Measurements from ENCODE around the gene UBFD1. TPM values are rescaled to one million over a fixed set of nuclear protein-coding genes. Genes with fewer than 3 reads are reported as not detected.
"Not testable (repeated sequence)": the region's sequence is repeated elsewhere in the genome, so short reads cannot be mapped to it uniquely, and the experiment has no call there.

Gene UBFD1
- total RNA-seq, 1 donor, result 32.6 TPM

DNA sequence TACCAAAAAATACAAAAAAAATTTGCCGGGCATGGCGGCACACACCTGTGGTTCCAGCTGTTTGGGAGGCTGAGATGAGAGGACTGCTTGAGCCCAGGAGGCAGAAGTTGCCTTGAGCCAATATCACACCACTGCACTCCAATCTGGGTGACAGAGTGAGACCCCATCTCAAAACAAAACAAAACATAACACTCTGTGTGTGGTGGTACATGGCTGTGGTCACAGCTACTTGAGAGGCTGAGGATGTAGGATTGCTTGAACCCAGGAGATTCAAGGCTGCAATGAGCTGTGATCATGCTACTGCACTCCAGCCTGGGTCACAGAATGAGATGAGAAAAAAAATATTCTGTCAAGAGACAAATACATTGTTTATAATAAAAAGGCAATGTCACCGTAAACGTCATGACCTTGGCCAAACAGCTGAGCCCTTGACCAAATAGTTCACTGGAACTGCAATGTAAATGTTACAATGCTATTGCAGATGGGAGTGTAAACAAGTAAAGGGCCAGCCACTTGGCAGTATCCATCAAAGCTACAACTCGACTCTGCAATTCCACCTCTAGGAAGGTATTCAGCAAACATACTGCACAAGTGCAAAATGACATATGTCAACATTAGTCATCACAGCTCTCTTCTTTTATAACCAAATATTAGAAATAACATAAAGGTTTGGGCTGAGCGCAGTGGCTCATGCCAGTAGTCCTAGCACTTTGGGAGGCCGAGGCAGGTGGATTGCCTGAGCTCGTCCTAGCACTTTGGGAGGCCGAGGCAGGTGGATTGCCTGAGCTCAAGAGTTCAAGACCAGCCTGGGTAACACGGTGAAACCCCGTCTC lies 17.3 kb upstream of the UBFD1 start:
- Histone ChIP-seq H3K9me3 (ENCODE audit: low read depth, low read length) (no peaks in the 10 kb centered on the region), H3K27me3 (ENCODE audit: insufficient read depth, low read length) (no peaks in the 10 kb centered on the region), H3K4me1 (ENCODE audit: insufficient read depth, low read length) (peaks cover 10% of the 10 kb centered on the region), H3K4me3 (ENCODE audit: low read length) (no peak overlapping the region)

DNA sequence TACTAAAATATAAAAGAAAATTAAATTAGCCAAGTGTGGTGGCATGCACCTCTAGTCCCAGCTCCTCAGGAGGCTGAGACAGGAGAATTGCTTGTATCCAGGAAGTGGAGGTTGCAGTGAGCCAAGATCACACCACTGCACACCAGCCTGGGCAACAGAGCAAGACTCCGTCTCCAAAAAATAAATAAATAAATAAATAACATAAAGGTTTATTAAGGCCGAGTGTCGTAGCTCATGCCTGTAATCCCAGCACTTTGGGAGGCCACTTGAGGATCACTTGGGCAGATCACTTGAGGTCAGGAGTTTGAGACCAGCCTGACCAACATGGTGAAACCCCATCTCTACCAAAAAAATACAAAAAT lies 16.7 kb upstream of the UBFD1 start:
- not testable (repeated sequence) for H3K9me3 ChIP-seq (ENCODE audit: low read depth, low read length); H3K4me3 ChIP-seq (ENCODE audit: low read length)

DNA sequence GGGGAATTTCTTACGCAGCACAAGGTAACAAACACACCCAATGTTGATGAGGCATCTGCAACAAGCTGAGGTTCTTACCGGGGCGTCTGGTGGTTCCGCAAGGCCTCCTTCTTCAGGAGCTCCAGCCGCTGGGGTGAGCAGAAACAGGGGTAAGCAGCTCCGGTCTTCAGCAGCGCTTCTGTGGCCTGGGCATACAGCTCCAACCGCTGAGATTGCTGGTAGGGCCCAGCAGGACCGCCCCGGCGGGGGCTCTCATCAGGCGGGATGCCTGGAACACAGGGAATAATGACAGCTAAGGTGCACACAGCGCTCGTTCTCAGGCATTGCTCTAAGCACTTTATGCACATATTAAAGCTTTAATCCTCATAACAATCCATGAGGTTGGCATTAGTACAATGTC lies 13.1 kb upstream of the UBFD1 start:
- H3K4me3 ChIP-seq (ENCODE audit: low read length), result no peak overlapping the region
- no peaks in the 10 kb centered on the region for H3K4me1 ChIP-seq (ENCODE audit: insufficient read depth, low read length)
- H3K9me3 ChIP-seq (ENCODE audit: low read depth, low read length), result no peaks in the 10 kb centered on the region
- no peaks in the 10 kb centered on the region for H3K27me3 ChIP-seq (ENCODE audit: insufficient read depth, low read length)

More for the DNA sequence above, 16.7 kb upstream of the UBFD1 start:
- not testable (repeated sequence) for H3K27me3 ChIP-seq (ENCODE audit: insufficient read depth, low read length); H3K4me1 ChIP-seq (ENCODE audit: insufficient read depth, low read length)

DNA sequence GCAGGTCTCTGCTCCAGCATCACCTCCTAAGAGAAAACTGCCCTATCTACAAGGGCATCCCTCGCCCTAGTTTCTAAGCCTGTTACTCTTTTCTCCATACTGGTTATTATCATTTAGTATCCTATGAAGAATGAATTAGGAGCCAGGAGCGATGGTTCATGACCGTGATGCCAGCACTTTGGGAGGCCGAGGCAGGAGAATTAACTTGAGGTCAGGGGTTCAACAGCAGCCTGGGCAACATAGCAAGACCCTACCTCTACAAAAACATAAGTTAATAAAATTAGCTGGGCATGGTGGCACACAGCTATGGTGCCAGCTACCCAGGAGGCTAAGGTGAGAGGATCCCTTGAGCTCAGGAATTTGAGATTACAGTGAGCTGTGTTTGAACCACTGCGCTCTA lies 7.6 kb upstream of the UBFD1 start:
- Histone ChIP-seq H3K4me3 (ENCODE audit: low read length) (no peak overlapping the region), H3K9me3 (ENCODE audit: low read depth, low read length) (no peaks in the 10 kb centered on the region), H3K4me1 (ENCODE audit: insufficient read depth, low read length) (no peaks in the 10 kb centered on the region), H3K27me3 (ENCODE audit: insufficient read depth, low read length) (no peaks in the 10 kb centered on the region)

DNA sequence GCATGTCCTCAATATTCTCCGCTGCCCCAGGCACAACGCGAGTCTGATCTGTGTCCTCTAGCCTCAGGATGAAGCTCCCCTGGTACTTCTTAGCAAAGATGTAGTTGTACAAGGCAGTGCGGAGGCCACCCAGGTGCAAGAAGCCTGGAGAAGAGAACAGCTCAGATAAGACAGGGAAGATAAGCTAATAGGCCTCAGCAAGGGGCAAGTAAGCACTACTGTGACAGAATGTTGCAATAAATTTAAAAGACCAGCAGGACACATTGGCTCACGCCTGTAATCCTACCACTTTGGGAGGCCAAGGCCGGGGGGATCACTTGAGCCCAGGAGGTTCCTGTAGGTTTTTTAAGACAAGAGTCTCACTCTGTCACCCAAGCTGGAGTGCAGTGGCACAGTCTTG lies 5.4 kb upstream of the UBFD1 start:
- Histone ChIP-seq H3K4me1 (ENCODE audit: insufficient read depth, low read length) (peaks cover 12% of the 10 kb centered on the region), H3K4me3 (ENCODE audit: low read length) (no peak overlapping the region), H3K27me3 (ENCODE audit: insufficient read depth, low read length) (no peaks in the 10 kb centered on the region), H3K9me3 (ENCODE audit: low read depth, low read length) (no peaks in the 10 kb centered on the region)

DNA sequence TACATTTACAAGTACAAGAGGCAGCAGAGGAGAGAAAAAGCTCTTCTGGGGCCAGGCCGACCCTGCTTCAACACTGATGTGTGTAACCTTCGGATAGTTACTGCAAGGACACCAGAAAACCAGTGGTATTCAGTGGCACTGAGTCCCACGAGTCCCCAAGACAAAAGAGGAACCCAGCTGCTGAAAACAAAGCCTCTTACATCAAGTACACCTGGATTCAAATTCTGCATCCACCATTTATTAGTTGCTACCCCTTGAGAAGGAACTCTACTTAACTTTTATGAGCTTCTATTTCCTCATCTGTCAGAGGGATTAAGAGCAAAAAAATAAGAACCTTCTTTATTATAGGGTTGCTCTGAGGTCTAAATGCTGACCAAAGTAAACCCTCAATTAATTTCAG lies 3.0 kb upstream of the UBFD1 start:
- H3K27me3 ChIP-seq (ENCODE audit: insufficient read depth, low read length), result no peaks in the 10 kb centered on the region
- no peak overlapping the region for H3K4me3 ChIP-seq (ENCODE audit: low read length)
- peaks cover 27% of the 10 kb centered on the region for H3K4me1 ChIP-seq (ENCODE audit: insufficient read depth, low read length)
- H3K9me3 ChIP-seq (ENCODE audit: low read depth, low read length), result no peaks in the 10 kb centered on the region

DNA sequence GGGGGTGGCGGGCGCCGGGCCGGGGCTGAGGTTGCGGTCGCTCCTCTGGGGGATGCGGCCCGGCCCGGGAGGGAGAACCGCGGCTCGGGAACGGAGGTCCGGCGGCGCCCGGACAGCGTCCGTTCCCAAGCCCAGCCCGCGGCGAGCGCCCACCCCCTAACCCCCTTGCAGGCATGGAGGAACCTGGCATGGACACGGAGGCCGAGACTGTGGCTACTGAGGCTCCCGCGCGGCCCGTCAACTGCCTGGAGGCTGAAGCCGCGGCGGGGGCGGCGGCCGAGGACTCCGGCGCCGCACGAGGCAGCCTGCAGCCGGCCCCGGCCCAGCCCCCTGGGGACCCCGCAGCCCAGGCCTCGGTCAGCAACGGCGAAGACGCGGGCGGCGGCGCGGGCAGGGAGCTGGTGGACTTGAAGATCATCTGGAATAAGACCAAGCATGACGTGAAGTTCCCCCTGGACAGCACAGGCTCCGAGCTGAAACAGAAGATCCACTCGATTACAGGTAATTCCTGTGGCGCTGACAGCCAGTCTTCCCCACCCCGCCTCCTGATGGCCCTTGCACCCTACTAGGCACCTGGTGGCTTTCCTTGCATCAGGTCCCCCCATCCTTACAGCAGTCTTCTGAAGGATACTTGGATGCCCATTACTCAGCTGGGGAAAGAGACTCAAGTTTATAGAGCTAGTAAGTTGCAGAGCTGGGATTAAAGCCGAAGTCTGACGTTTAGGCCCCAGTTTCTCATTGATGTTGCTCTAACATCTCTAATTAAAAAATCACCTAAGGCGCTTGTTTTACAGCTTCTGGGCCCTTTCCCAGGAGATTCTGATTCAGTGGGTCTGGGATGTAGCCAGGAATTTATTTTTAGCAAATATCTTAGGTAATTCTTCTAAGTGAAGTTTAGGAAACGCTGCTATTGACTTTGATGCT lies 514 bp downstream of the UBFD1 start:
- H3K27me3 ChIP-seq (ENCODE audit: insufficient read depth, low read length), result no peaks in the 10 kb centered on the region
- H3K9me3 ChIP-seq (ENCODE audit: low read depth, low read length), result no peaks in the 10 kb centered on the region
- peaks cover 27% of the 10 kb centered on the region for H3K4me1 ChIP-seq (ENCODE audit: insufficient read depth, low read length)
- peak overlapping the region; percentile 78 for H3K4me3 ChIP-seq (ENCODE audit: low read length)

DNA sequence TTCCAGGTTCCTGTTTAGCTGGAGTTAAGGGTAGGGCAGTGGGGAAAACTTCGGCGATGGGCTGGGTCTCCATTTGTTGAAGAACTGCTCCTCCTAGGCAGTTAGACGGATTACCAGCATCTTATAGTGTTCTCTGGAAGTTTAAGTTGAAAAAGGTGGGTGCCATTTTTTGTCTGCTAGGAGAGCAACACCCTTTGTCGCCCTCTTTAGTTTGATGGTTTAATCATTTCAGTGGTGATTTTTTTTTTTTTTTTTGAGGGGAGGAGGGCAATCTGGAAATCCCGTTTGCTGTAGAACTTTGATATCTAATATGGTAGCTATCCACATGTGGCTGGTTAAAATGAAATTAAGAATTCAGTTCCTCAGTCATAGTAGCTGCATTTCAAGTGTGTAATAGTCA lies 4.1 kb downstream of the UBFD1 start:
- H3K4me1 ChIP-seq (ENCODE audit: insufficient read depth, low read length), result peaks cover 20% of the 10 kb centered on the region
- no peaks in the 10 kb centered on the region for H3K9me3 ChIP-seq (ENCODE audit: low read depth, low read length)
- H3K27me3 ChIP-seq (ENCODE audit: insufficient read depth, low read length), result no peaks in the 10 kb centered on the region
- H3K4me3 ChIP-seq (ENCODE audit: low read length), result no peak overlapping the region

DNA sequence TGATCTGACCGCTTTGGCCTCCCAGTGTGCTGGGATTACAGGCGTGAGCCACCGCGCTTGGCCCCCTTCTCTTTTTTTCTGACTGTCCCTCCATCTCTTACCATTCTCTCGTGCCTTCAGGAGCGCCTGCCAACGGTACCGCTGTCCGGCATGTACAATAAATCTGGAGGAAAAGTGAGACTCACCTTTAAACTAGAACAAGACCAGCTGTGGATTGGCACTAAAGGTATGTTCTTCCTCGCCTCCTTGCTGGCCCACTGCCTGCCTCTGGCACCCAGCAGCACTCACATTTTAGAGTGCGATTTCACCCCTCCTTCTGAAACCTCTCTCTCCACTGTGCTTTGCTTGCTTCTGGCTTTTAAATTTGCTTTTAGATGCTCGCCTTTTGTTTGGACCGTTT lies 5.0 kb downstream of the UBFD1 start:
- peaks cover 15% of the 10 kb centered on the region for H3K4me1 ChIP-seq (ENCODE audit: insufficient read depth, low read length)
- H3K9me3 ChIP-seq (ENCODE audit: low read depth, low read length), result no peaks in the 10 kb centered on the region
- H3K27me3 ChIP-seq (ENCODE audit: insufficient read depth, low read length), result no peaks in the 10 kb centered on the region
- no peak overlapping the region for H3K4me3 ChIP-seq (ENCODE audit: low read length)

DNA sequence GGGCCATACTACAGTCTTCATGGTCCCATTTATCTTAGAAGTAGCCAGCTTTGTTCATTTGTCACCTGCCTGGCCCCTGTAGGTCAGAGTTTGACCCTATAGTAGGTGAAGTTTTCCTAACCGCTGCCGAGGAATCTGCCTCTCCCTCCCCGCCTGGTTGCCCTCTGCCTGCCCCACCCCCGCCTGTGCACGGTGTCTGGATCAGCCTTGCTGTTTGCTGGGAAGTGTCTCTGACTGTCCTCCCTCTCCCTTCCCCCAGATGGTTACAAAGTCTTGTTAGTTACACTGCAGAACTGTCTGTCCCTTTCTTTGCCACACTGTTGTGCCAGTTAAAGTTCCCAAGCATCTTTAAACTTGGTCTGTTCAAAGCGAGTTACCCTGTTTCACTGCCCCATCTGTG lies 5.7 kb downstream of the UBFD1 start:
- no peaks in the 10 kb centered on the region for H3K9me3 ChIP-seq (ENCODE audit: low read depth, low read length)
- H3K4me3 ChIP-seq (ENCODE audit: low read length), result no peak overlapping the region
- H3K4me1 ChIP-seq (ENCODE audit: insufficient read depth, low read length), result peaks cover 12% of the 10 kb centered on the region
- no peaks in the 10 kb centered on the region for H3K27me3 ChIP-seq (ENCODE audit: insufficient read depth, low read length)

DNA sequence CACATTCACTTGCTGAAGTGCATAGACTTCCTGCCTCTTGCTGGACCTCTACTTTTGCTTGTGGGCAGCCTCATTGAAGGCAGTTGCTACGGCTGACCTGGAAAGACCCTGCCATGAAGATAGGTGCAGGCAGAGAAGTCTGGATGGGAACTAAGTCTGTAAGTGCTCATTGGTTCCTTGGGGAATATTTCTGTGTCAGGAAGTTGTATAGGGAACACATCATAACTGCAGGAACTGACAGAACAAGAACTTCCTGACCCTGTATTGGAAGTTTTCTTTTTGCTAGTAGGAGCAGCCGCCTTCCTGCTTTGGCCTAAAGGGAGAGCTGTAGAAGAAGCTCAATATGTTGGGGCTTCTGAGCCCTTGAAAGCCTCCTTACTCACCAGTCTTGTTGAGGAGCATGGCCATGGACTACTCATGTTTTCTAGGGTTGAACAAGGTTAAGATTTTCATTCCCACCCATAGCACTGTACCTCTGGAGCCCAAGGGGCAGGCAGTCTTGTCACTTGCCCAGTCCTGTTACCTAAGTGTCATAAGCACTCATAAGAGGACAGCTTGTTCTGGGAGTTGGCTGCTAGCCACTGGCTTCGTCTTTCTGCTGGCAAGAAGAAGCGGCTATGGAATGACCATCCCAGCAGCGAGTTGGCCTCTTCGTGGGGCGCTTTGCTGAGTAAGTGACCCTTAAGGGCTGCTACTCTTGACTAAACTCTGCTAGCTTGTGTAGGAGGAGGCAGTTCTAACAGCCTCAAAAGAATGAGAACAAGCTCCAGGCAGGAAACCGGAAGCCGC lies 7.2 kb downstream of the UBFD1 start:
- H3K27me3 ChIP-seq (ENCODE audit: insufficient read depth, low read length), result no peaks in the 10 kb centered on the region
- H3K4me1 ChIP-seq (ENCODE audit: insufficient read depth, low read length), result peaks cover under 1% of the 10 kb centered on the region
- no peak overlapping the region for H3K4me3 ChIP-seq (ENCODE audit: low read length)
- no peaks in the 10 kb centered on the region for H3K9me3 ChIP-seq (ENCODE audit: low read depth, low read length)

DNA sequence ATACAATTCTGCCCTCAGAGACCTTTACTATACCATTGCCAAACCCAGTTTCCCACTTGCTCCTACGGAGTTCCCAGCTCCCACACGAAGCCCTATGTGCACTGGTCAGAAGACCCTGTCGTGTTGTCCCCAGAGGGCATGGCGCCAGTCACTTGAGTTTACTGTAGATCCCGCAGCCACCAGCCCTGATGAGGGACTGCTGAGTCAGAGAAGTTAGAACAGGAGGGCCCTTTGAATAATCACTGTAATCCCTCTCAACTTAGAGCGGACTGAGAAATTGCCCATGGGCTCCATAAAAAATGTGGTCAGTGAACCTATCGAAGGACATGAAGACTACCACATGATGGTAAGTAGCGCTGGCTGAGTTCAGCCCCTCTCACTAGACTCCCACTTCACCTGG lies 9.2 kb downstream of the UBFD1 start:
- Histone ChIP-seq H3K4me3 (ENCODE audit: low read length) (no peak overlapping the region), H3K9me3 (ENCODE audit: low read depth, low read length) (no peaks in the 10 kb centered on the region), H3K27me3 (ENCODE audit: insufficient read depth, low read length) (no peaks in the 10 kb centered on the region), H3K4me1 (ENCODE audit: insufficient read depth, low read length) (peaks cover 19% of the 10 kb centered on the region)

DNA sequence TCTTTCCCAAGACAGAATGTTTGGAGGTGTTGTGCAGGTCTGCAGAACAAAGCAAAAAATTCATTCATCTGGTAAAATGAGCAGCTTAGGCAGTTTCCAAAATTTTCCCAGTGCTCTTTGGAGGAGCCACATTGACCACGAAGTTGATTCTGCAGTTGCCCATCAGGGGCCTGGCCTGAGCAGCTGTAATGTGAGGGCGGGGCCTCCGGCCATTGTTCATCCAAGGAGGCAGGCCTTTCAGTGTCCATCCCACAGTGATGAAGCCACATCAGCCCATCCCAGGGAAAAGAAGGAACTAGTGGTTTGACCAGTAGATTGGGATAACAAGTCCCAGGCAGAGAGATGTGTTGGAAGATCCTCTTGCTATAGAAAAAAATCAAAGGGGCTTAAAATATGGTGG lies 10.1 kb downstream of the UBFD1 start:
- Histone ChIP-seq H3K27me3 (ENCODE audit: insufficient read depth, low read length) (no peaks in the 10 kb centered on the region), H3K9me3 (ENCODE audit: low read depth, low read length) (no peaks in the 10 kb centered on the region), H3K4me1 (ENCODE audit: insufficient read depth, low read length) (peaks cover 20% of the 10 kb centered on the region), H3K4me3 (ENCODE audit: low read length) (no peak overlapping the region)

DNA sequence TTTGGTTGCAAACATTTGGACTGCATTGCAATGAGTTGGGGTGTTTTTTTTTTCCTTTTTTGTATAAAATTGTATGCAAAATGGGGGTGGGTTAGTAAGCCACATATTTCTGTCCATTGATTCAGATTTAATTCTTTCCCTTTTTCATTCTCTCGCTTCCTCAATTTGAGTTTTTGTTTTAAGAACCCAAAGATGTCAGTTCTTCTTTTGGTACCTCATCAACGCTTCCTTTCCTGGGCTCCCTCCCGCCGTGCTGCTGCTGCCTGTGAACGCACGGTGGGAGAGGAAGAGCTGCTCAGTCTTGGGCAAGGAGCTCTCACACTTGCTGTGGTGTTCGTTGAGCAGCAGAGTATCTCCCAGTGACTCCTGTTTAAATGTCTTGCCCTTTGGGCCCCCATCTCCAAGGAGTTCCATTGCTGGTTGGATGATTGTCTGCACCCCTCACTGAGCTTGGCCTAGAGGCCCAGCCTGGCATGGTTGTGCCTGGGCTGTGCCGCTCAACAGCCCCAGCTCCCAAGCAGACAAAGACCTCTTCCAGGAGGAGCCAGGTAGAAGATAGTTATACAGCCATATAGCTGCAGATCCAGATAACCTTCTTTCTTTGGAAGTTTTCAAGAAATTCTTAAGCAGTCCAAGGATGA lies 13.6 kb downstream of the UBFD1 start:
- H3K4me3 ChIP-seq (ENCODE audit: low read length), result no peak overlapping the region
- H3K9me3 ChIP-seq (ENCODE audit: low read depth, low read length), result no peaks in the 10 kb centered on the region
- H3K4me1 ChIP-seq (ENCODE audit: insufficient read depth, low read length), result peaks cover 20% of the 10 kb centered on the region

More for the DNA sequence above, 13.6 kb downstream of the UBFD1 start:
- no peaks in the 10 kb centered on the region for H3K27me3 ChIP-seq (ENCODE audit: insufficient read depth, low read length)

All from mononuclear cell (primary cell).